ENCODE data around the gene CHMP4A. TPM values are rescaled to one million over a fixed set of nuclear protein-coding genes. Genes with fewer than 3 reads are reported as not detected.

The CHMP4A gene
- total RNA-seq, 1 donor from 2014 or later, result 37.6 TPM

DNA sequence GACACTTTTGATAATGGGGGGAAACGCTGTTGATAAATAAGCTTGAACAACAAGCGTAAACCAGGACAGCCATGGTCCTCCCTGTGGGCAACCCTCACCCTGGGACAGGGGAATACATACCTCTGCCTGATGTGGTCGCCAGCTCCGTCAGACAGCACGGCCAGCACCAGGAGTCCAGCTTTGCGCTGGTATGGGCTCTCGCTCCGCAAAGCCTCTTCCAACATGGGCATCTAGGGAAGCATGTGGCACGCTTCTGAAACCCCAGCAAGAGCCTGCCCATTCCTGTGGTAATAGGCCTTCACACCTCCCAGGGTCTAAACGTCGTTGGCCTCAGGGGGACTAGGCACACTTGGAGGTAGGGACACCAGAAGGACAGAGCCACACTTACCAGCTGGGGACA, 27.5 kb downstream of the CHMP4A start:
- Histone ChIP-seq H3K36me3 (peaks cover 0 to 41% of the 10 kb centered on the region in 2 donors), H3K9me3 (no peaks in the 10 kb centered on the region), H3K27me3 (no peaks in the 10 kb centered on the region), H3K4me3 (no peak overlapping the region), H3K4me1 (peaks cover 13% of the 10 kb centered on the region), H3K27ac (no peak overlapping the region)
- TF ChIP-seq, protein P1, sequence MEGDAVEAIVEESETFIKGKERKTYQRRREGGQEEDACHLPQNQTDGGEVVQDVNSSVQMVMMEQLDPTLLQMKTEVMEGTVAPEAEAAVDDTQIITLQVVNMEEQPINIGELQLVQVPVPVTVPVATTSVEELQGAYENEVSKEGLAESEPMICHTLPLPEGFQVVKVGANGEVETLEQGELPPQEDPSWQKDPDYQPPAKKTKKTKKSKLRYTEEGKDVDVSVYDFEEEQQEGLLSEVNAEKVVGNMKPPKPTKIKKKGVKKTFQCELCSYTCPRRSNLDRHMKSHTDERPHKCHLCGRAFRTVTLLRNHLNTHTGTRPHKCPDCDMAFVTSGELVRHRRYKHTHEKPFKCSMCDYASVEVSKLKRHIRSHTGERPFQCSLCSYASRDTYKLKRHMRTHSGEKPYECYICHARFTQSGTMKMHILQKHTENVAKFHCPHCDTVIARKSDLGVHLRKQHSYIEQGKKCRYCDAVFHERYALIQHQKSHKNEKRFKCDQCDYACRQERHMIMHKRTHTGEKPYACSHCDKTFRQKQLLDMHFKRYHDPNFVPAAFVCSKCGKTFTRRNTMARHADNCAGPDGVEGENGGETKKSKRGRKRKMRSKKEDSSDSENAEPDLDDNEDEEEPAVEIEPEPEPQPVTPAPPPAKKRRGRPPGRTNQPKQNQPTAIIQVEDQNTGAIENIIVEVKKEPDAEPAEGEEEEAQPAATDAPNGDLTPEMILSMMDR (IDR thresholded peaks at IDR 0.05), result no peak
- TF ChIP-seq POLR2AphosphoS5 (IDR thresholded peaks at IDR 0.05; ENCODE audit: insufficient read depth in 1 of 2, low read depth in 1 of 2), result no peak
- no peak for TF ChIP-seq POLR2A (IDR thresholded peaks at IDR 0.05)
- intact Hi-C loops (cut with DNase I), result no loop called here
- no peak for DNase-seq (ENCODE audit: extremely low spot score in 2 of 2)

DNA sequence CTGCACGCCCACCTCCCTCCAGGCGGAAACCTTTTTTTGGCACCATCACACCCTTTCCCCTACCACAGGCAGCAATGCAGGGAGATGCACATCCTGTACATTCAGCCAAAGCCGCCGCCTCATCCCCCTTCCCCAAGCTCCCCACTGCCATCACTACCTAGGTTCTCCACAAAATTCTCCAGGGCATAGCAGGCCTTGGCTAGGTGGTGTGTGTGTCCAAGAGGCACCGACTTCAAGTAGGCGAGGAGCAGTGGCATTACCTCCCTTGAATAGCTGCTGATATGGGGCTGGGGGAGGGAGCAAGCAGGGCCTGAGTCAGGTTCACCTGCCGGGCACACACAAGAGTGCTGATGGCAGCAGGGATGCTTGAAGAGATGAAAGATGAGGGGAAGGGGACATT, 28.3 kb downstream of the CHMP4A start:
- Histone ChIP-seq H3K9me3 (no peaks in the 10 kb centered on the region), H3K4me3 (no peak overlapping the region), H3K27me3 (no peaks in the 10 kb centered on the region), H3K36me3 (peaks cover 0 to 44% of the 10 kb centered on the region in 2 donors), H3K27ac (no peak overlapping the region), H3K4me1 (peaks cover 19% of the 10 kb centered on the region)
- intact Hi-C loops (cut with DNase I), result no loop called here
- no peak for DNase-seq (ENCODE audit: extremely low spot score in 2 of 2)
- TF ChIP-seq, protein P1 (IDR thresholded peaks at IDR 0.05), result no peak
- TF ChIP-seq POLR2AphosphoS5 (IDR thresholded peaks at IDR 0.05; ENCODE audit: insufficient read depth in 1 of 2, low read depth in 1 of 2) (no peak), POLR2A (IDR thresholded peaks at IDR 0.05) (no peak)

DNA sequence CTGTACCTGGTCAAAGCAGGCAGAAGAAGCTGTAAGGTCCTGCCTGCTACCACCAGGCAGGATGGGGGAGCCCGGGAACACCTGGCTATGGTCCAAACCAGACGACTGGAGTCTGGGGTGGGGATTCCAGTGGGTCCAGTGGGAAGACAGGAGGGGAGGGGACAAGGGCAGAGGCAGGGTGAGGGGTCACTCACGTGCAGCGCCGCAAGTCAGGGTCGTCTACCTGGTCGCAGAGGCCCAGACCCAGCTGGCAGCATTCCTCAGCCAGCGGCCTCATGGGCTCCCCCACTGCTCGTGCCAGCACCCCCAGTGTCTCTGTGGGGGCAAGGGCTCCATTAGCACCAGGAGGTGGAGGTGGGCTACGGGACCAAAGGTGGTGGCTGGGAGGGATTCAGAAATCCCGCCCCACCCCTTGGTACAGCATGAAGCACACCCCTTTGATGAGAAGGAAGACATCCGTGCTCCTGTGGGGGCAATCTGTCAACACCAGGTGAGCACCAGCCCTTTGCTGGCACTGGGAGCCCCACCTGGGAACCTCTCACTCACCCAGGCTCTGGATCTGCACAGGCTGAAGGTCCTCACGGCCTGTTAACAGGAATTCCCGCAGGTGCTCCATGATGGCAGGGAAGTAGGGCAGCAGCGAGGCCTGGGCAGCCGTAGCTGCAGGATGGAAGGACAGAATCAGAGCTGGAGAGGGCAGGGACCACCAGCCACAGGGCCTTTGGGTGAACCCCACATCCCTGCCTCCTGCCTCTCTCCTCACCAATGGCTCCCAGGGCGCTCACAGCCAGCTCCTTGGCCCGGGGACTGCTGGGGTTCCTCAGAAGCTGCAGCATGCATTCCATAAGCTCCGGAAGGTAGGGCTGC, 29.0 kb downstream of the CHMP4A start:
- Histone ChIP-seq H3K9me3 (no peaks in the 10 kb centered on the region), H3K4me1 (peaks cover 26% of the 10 kb centered on the region), H3K36me3 (peaks cover 0 to 40% of the 10 kb centered on the region in 2 donors), H3K27me3 (no peaks in the 10 kb centered on the region), H3K27ac (no peak overlapping the region), H3K4me3 (no peak overlapping the region)
- no peak for DNase-seq (ENCODE audit: extremely low spot score in 2 of 2)
- intact Hi-C loops (cut with DNase I), result no loop called here
- TF ChIP-seq POLR2AphosphoS5 (IDR thresholded peaks at IDR 0.05; ENCODE audit: insufficient read depth in 1 of 2, low read depth in 1 of 2) (no peak), POLR2A (IDR thresholded peaks at IDR 0.05) (no peak)
- TF ChIP-seq, protein P1 (IDR thresholded peaks at IDR 0.05), result no peak

GRCh38 chr14:24183014-24183481, 30.2 kb downstream of the CHMP4A start:
- Histone ChIP-seq H3K36me3 (peaks cover 0 to 40% of the 10 kb centered on the region in 2 donors), H3K4me3 (no peak overlapping the region), H3K27ac (no peak overlapping the region), H3K9me3 (no peaks in the 10 kb centered on the region), H3K27me3 (no peaks in the 10 kb centered on the region), H3K4me1 (peaks cover 24% of the 10 kb centered on the region)
- TF ChIP-seq POLR2A (IDR thresholded peaks at IDR 0.05), result no peak
- TF ChIP-seq, protein P1 (IDR thresholded peaks at IDR 0.05), result no peak
- TF ChIP-seq POLR2AphosphoS5 (IDR thresholded peaks at IDR 0.05; ENCODE audit: insufficient read depth in 1 of 2, low read depth in 1 of 2), result no peak
- intact Hi-C loops (cut with DNase I), result no loop called here
- DNase-seq (ENCODE audit: extremely low spot score in 2 of 2), result no peak

All from vagina (tissue), 2 donors.